Duodenal mucosa (tissue), 2 donors: ENCODE data around the gene FCHSD2.

Experiments
- H3K27ac ChIP-seq: one replicate; pipeline ENCODE4 v1.7.0; 2013; ENCODE audit warnings: low read depth, low read length
- H3K27me3 ChIP-seq, 2 donors: one replicate each; pipeline ENCODE4 v1.7.0; 2013; ENCODE audit warnings: low read length in 2 of 2, control low read depth in 1 of 2; ENCODE audit not compliant: insufficient read depth in 2 of 2, control insufficient read depth in 1 of 2
- H3K36me3 ChIP-seq, 2 donors: one replicate each; pipeline ENCODE4 v1.7.0; 2013; ENCODE audit warnings: low read length in 2 of 2, control low read depth in 1 of 2; ENCODE audit not compliant: insufficient read depth in 2 of 2, control insufficient read depth in 1 of 2
- H3K4me1 ChIP-seq, 2 donors: one replicate each; pipeline ENCODE4 v1.7.0; 2013; ENCODE audit warnings: low read length in 2 of 2, control low read depth in 1 of 2; ENCODE audit not compliant: insufficient read depth in 2 of 2, control insufficient read depth in 1 of 2
- H3K4me3 ChIP-seq, 2 donors: one replicate each; pipeline ENCODE4 v1.7.0; 2013; ENCODE audit warnings: low read length in 2 of 2, low read depth in 1 of 2
- H3K9ac ChIP-seq, 2 donors: one replicate each; pipeline ENCODE4 v1.7.0; 2013; ENCODE audit warnings: low read length in 2 of 2, low read depth in 1 of 2
- H3K9me3 ChIP-seq, 2 donors: one replicate each; pipeline ENCODE4 v1.7.0; 2013; ENCODE audit warnings: low read length in 2 of 2, control low read depth in 1 of 2; ENCODE audit not compliant: control insufficient read depth in 1 of 2

Gene FCHSD2

GRCh38 chr11:72821920-72822799 is 320.0 kb downstream of the FCHSD2 start:
- H3K36me3 ChIP-seq: peaks cover 7 to 29% of the 10 kb centered on the region in 2 donors
- peak overlapping the region; percentile 56 to 65 for H3K4me3 ChIP-seq
- H3K4me1 ChIP-seq: peaks cover 0 to 15% of the 10 kb centered on the region in 2 donors
- H3K27me3 ChIP-seq: no peaks in the 10 kb centered on the region
- H3K27ac ChIP-seq: no peak overlapping the region
- peak overlapping the region; percentile 10 to 18 for H3K9ac ChIP-seq
- no peaks in the 10 kb centered on the region for H3K9me3 ChIP-seq

- Histone ChIP-seq H3K4me1 (peaks cover 2 to 18% of the 10 kb centered on the region in 2 donors), H3K36me3 (peaks cover 7 to 29% of the 10 kb centered on the region in 2 donors), H3K27me3 (no peaks in the 10 kb centered on the region), H3K27ac (no peak overlapping the region), H3K4me3 (peak overlapping the region; percentile 50 to 56), H3K9ac (peak overlapping the region; percentile 10 to 18), H3K9me3 (no peaks in the 10 kb centered on the region)
These were observed 320.7 kb downstream of the FCHSD2 start for GRCh38 chr11:72821221-72821919.

GRCh38 chr11:72820439-72821139 is 321.5 kb downstream of the FCHSD2 start:
- Histone ChIP-seq H3K4me3 (no peak overlapping the region), H3K9me3 (no peaks in the 10 kb centered on the region), H3K36me3 (peaks cover 7 to 29% of the 10 kb centered on the region in 2 donors), H3K27ac (no peak overlapping the region), H3K27me3 (no peaks in the 10 kb centered on the region), H3K9ac (no peak overlapping the region), H3K4me1 (peaks cover 5 to 24% of the 10 kb centered on the region in 2 donors)

GRCh38 chr11:72818971-72819370 is 323.1 kb downstream of the FCHSD2 start:
- Histone ChIP-seq H3K36me3 (peaks cover 7 to 29% of the 10 kb centered on the region in 2 donors), H3K4me3 (no peak overlapping the region), H3K27ac (no peak overlapping the region), H3K9ac (no peak overlapping the region), H3K27me3 (no peaks in the 10 kb centered on the region), H3K9me3 (no peaks in the 10 kb centered on the region), H3K4me1 (peaks cover 7 to 33% of the 10 kb centered on the region in 2 donors)

GRCh38 chr11:72817966-72818365 is 324.2 kb downstream of the FCHSD2 start:
- Histone ChIP-seq H3K27me3 (no peaks in the 10 kb centered on the region), H3K36me3 (peaks cover 7 to 29% of the 10 kb centered on the region in 2 donors), H3K4me1 (peaks cover 15 to 42% of the 10 kb centered on the region in 2 donors), H3K27ac (no peak overlapping the region), H3K9me3 (no peaks in the 10 kb centered on the region), H3K9ac (no peak overlapping the region), H3K4me3 (no peak overlapping the region)

- Histone ChIP-seq H3K9me3 (no peaks in the 10 kb centered on the region), H3K27ac (no peak overlapping the region), H3K36me3 (peaks cover 7 to 29% of the 10 kb centered on the region in 2 donors), H3K27me3 (no peaks in the 10 kb centered on the region), H3K4me1 (peaks cover 20 to 45% of the 10 kb centered on the region in 2 donors), H3K4me3 (peak overlapping the region in 1 of 2 donors; percentile 7), H3K9ac (no peak overlapping the region)
These were observed 325.6 kb downstream of the FCHSD2 start for GRCh38 chr11:72816404-72816990.

GRCh38 chr11:72815110-72815618 is 327.0 kb downstream of the FCHSD2 start:
- H3K4me1 ChIP-seq: peaks cover 20 to 34% of the 10 kb centered on the region in 2 donors
- H3K27ac ChIP-seq: no peak overlapping the region

GRCh38 chr11:72814286-72815109 is 327.6 kb downstream of the FCHSD2 start, which contains the start of gene ATG16L2:
Gene ATG16L2 (plus strand): TSS chr11:72814411. CDS start chr11:72814446, 35 bp downstream.
- H3K4me3 ChIP-seq: peak within 1 kb of the TSS; percentile 85 to 93
- no peaks in the 10 kb centered on the region for H3K9me3 ChIP-seq
- H3K9ac ChIP-seq: peak within 1 kb of the TSS; percentile 80 to 95
- H3K27me3 ChIP-seq: no peaks in the 10 kb centered on the region
- peaks cover 20 to 34% of the 10 kb centered on the region in 2 donors for H3K4me1 ChIP-seq
- H3K27ac ChIP-seq: peak within 1 kb of the TSS; percentile 96
- peaks cover 4 to 20% of the 10 kb centered on the region in 2 donors for H3K36me3 ChIP-seq

More at GRCh38 chr11:72815110-72815618, 327.0 kb downstream of the FCHSD2 start:
- H3K9ac ChIP-seq: peak overlapping the region; percentile 80 to 95
- peak overlapping the region; percentile 85 to 93 for H3K4me3 ChIP-seq
- H3K9me3 ChIP-seq: no peaks in the 10 kb centered on the region
- H3K36me3 ChIP-seq: peaks cover 4 to 20% of the 10 kb centered on the region in 2 donors
- no peaks in the 10 kb centered on the region for H3K27me3 ChIP-seq
